T-helper 17 cell (primary cell): ENCODE data around the gene RB1. TPM values are rescaled to one million over a fixed set of nuclear protein-coding genes. Genes with fewer than 3 reads are reported as not detected.

Experiments
- ATAC-seq: fragments of 150-1000 bp; cut with Tn5 transposase; 2 replicates; pipeline ENCODE4 v1.10.0; 2021; ENCODE audit warnings: mild to moderate bottlenecking, moderate library complexity
- DNase-seq, 3 donors: peaks; one replicate each; pipeline versions ENCODE4 v3.0.0 to v3.0.0-alpha.2; 2020 to 2021
- H3K9me3 ChIP-seq: one replicate; pipeline ENCODE4 v1.7.0; 2013; ENCODE audit warnings: low read length, mild to moderate bottlenecking; ENCODE audit not compliant: control insufficient read depth, poor library complexity, severe bottlenecking
- H3K27ac Mint-ChIP-seq: one replicate; pipeline ENCODE4 v1.8.0; 2022; ENCODE audit warnings: mild to moderate bottlenecking, moderate library complexity, mixed read lengths
- H3K27me3 Mint-ChIP-seq: one replicate; pipeline ENCODE4 v1.8.0; 2022; ENCODE audit warnings: mixed read lengths
- H3K36me3 Mint-ChIP-seq: one replicate; pipeline ENCODE4 v1.8.0; 2022; ENCODE audit warnings: low read depth, mixed read lengths
- H3K4me1 Mint-ChIP-seq: one replicate; pipeline ENCODE4 v1.8.0; 2022; ENCODE audit warnings: mild to moderate bottlenecking, mixed read lengths
- H3K4me3 Mint-ChIP-seq: one replicate; pipeline ENCODE4 v1.8.0; 2022; ENCODE audit warnings: mild to moderate bottlenecking, moderate library complexity, mixed read lengths
- total RNA-seq, 4 donors: library from RNA in 2 of 4; stranded (reverse) in 2 of 4; gene quantifications; one replicate each; pipeline ENCODE4 v1.2.3 and lab custom pipeline; 2022 to 2026

Gene RB1
- total RNA-seq, 2 donors from 2014 or later = 15.9 to 16.2 TPM

- Mint-ChIP-seq H3K27me3 (no peaks in the 10 kb centered on the region), H3K36me3 (peaks cover 10% of the 10 kb centered on the region), H3K4me3 (no peak overlapping the region), H3K27ac (no peak overlapping the region), H3K4me1 (peaks cover 10% of the 10 kb centered on the region)
- no peak for DNase-seq
- no peaks in the 10 kb centered on the region for H3K9me3 ChIP-seq
- no peak for ATAC-seq
Measured at GRCh38 chr13:48273346-48273745, 30.2 kb upstream of the RB1 start.

DNA sequence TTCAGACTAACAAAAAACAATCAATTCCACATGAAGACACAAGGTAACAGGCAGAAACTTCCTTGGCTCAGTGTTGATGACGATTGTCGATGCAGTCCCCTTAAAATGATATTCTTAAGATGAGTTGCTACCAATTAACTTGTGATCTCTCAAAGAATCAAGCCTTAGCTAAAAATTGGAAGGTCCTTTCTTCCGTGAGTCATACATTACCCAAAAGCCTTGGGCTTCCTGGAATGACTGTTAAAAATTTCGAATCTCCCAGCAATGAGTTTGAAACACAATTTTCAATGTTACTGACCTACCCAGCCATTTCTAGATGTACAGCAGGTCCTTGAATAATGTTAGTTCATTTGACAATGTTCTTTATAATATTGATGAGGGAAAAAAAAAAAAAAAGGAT lies 28.0 kb upstream of the RB1 start:
- no peaks in the 10 kb centered on the region for H3K27me3 Mint-ChIP-seq
- peak overlapping the region; percentile 53 for H3K27ac Mint-ChIP-seq
- no peak for ATAC-seq

DNA sequence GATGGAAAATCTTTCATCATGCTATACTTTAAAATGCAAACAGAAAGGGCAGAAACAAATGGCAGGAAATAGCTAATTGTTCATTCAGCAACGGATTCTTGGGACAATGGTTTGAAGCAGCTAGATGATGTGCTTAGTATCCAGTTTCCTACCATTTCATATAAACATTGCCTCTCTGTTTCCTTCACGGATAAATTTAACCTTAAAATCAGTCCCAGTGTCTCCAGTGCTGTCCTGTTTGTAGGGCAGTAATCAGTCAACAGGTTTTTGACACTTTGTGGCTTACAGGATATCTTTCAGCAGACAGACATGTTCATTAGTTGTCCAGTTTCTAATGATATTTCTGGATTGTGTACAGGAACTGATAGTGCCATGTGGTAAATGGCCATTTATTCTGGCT lies 24.7 kb upstream of the RB1 start:
- no peaks in the 10 kb centered on the region for H3K27me3 Mint-ChIP-seq
- H3K4me3 Mint-ChIP-seq = no peak overlapping the region
- H3K36me3 Mint-ChIP-seq = no peaks in the 10 kb centered on the region
- ATAC-seq (no peak), DNase-seq (no peak)
- H3K27ac Mint-ChIP-seq = no peak overlapping the region
- H3K9me3 ChIP-seq = no peaks in the 10 kb centered on the region
- peaks cover 2% of the 10 kb centered on the region for H3K4me1 Mint-ChIP-seq

More for the DNA sequence above, 28.0 kb upstream of the RB1 start:
- no peak for DNase-seq
- H3K9me3 ChIP-seq = no peaks in the 10 kb centered on the region
- Mint-ChIP-seq H3K36me3 (no peaks in the 10 kb centered on the region), H3K4me1 (peaks cover 2% of the 10 kb centered on the region), H3K4me3 (no peak overlapping the region)

GRCh38 chr13:48281556-48281955 lies 22.0 kb upstream of the RB1 start:
- no peak for ATAC-seq
- DNase-seq = no peak
- H3K27ac Mint-ChIP-seq = no peak overlapping the region
- H3K4me1 Mint-ChIP-seq = peaks cover 2% of the 10 kb centered on the region
- no peaks in the 10 kb centered on the region for H3K27me3 Mint-ChIP-seq
- H3K36me3 Mint-ChIP-seq = no peaks in the 10 kb centered on the region
- no peaks in the 10 kb centered on the region for H3K9me3 ChIP-seq
- no peak overlapping the region for H3K4me3 Mint-ChIP-seq

GRCh38 chr13:48291730-48292129 lies 11.8 kb upstream of the RB1 start:
- Mint-ChIP-seq H3K27ac (no peak overlapping the region), H3K36me3 (no peaks in the 10 kb centered on the region), H3K4me3 (no peak overlapping the region), H3K27me3 (peaks cover 24% of the 10 kb centered on the region), H3K4me1 (no peaks in the 10 kb centered on the region)
- ATAC-seq = no peak
- H3K9me3 ChIP-seq = no peaks in the 10 kb centered on the region
- no peak for DNase-seq

DNA sequence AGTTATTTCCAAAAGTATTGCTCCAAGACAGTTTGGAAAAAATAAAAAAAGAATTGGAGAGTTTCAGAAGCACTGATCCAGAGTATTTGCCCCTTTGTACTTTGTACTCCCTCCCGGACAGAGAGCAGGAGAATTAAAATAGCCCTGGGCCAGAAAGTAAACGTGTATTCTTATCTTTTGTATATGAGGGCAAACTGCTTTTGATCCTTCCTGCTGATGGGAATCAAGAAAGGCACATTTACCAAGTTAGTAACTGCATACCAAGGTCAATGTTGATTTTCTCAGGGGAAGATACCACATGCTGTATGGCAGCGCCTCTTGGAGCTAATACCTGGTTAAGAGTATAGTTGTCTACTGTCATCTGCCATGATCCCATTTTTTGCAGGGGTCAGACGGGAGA lies 10.9 kb upstream of the RB1 start:
- no peak overlapping the region for H3K27ac Mint-ChIP-seq
- H3K36me3 Mint-ChIP-seq = no peaks in the 10 kb centered on the region
- no peak for DNase-seq
- peaks cover 16% of the 10 kb centered on the region for H3K27me3 Mint-ChIP-seq
- peaks cover 1% of the 10 kb centered on the region for H3K4me1 Mint-ChIP-seq
- H3K4me3 Mint-ChIP-seq = no peak overlapping the region
- no peaks in the 10 kb centered on the region for H3K9me3 ChIP-seq
- no peak for ATAC-seq

GRCh38 chr13:48294653-48295052 lies 8.9 kb upstream of the RB1 start:
- no peak overlapping the region for H3K4me3 Mint-ChIP-seq
- DNase-seq (no peak), ATAC-seq (no peak)
- H3K27ac Mint-ChIP-seq = no peak overlapping the region
- H3K4me1 Mint-ChIP-seq = peaks cover 6% of the 10 kb centered on the region
- H3K27me3 Mint-ChIP-seq = peaks cover 6% of the 10 kb centered on the region
- no peaks in the 10 kb centered on the region for H3K9me3 ChIP-seq
- H3K36me3 Mint-ChIP-seq = peaks cover 2% of the 10 kb centered on the region

DNA sequence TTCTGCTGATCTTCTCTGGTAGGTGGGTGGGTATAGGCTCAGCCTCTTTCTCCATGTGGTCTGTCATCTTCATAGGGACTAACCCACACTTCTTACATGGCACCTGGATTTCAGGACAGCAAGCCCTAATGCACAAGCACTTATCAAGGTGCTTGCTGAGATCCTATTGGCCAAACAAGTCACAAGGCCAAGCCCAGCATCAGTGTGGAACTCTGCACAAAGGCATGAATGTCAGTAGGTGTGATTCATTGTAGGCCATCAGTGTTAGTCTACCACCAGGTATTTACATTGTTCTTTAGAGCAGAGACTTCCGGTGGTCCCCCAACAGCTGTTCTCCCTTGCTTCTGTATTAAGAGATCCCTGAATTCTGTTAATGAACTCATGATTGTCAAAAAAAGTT lies 8.3 kb upstream of the RB1 start:
- H3K27me3 Mint-ChIP-seq = peaks cover 4% of the 10 kb centered on the region
- peaks cover 4% of the 10 kb centered on the region for H3K36me3 Mint-ChIP-seq
- H3K4me3 Mint-ChIP-seq = no peak overlapping the region
- no peak for ATAC-seq
- no peaks in the 10 kb centered on the region for H3K9me3 ChIP-seq
- DNase-seq = no peak
- no peak overlapping the region for H3K27ac Mint-ChIP-seq
- peaks cover 7% of the 10 kb centered on the region for H3K4me1 Mint-ChIP-seq

GRCh38 chr13:48296528-48296927 lies 7.0 kb upstream of the RB1 start:
- Mint-ChIP-seq H3K27me3 (no peaks in the 10 kb centered on the region), H3K27ac (no peak overlapping the region), H3K4me1 (peaks cover 7% of the 10 kb centered on the region), H3K36me3 (peaks cover 4% of the 10 kb centered on the region), H3K4me3 (no peak overlapping the region)
- H3K9me3 ChIP-seq = no peaks in the 10 kb centered on the region
- DNase-seq (no peak), ATAC-seq (no peak)

GRCh38 chr13:48297131-48297786 lies 6.3 kb upstream of the RB1 start:
- DNase-seq = no peak
- no peaks in the 10 kb centered on the region for H3K9me3 ChIP-seq
- Mint-ChIP-seq H3K27me3 (no peaks in the 10 kb centered on the region), H3K36me3 (peaks cover 4% of the 10 kb centered on the region), H3K4me1 (peaks cover 7% of the 10 kb centered on the region), H3K27ac (no peak overlapping the region), H3K4me3 (no peak overlapping the region)
- no peak for ATAC-seq

DNA sequence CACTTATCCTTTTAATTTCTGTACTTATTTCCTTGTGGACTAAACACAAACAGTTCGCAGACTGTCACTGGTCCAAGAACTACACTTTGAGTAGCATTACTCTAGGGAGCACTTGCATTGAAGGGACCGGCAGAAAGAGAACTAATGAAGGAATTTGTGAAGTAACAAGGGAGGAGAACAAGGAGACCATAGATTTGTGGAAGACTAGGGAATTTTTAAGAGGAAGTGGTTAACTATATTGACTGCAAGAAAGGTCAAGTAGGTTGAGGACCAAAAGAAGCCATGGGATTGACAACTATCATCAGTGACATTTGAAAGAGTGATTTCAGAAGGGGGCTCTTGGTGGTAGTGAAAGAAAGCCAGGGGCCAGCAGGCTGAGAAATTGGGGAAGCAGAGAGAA lies 4.0 kb upstream of the RB1 start:
- ATAC-seq (no peak), DNase-seq (no peak)
- Mint-ChIP-seq H3K36me3 (peaks cover 4% of the 10 kb centered on the region), H3K27ac (no peak overlapping the region), H3K4me1 (peaks cover 16% of the 10 kb centered on the region), H3K4me3 (no peak overlapping the region), H3K27me3 (no peaks in the 10 kb centered on the region)
- no peaks in the 10 kb centered on the region for H3K9me3 ChIP-seq

DNA sequence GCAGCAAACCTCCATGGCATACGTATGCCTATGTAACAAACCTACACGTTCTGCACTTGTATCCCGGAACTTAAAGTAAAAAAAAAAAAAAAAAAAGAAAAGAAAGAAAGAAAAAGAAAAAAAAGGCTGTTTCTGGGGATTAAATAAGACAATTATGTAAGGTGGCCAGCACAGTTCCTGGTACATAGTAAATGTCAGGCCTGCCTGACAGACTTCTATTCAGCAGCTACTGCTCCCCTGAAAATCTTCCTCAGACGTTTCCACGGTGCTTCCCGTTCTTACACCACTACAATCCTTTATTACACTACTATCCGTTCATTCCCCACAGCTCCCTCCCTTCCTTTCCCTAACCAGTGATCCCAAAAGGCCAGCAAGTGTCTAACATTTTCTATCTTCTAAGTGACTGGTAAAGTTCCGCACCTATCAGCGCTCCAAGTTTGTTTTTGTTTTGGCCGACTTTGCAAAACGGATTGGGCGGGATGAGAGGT lies 636 bp upstream of the RB1 start:
- peaks cover 24% of the 10 kb centered on the region for H3K4me1 Mint-ChIP-seq

GRCh38 chr13:48304143-48304876 lies 759 bp downstream of the RB1 start:
- H3K4me3 Mint-ChIP-seq = peak overlapping the region; percentile 94
- H3K27ac Mint-ChIP-seq = peak overlapping the region; percentile 99
- peaks cover 4% of the 10 kb centered on the region for H3K36me3 Mint-ChIP-seq
- DNase-seq (no peak), ATAC-seq (peak; percentile 20)
- H3K9me3 ChIP-seq = no peaks in the 10 kb centered on the region
- peaks cover 24% of the 10 kb centered on the region for H3K4me1 Mint-ChIP-seq
- H3K27me3 Mint-ChIP-seq = no peaks in the 10 kb centered on the region

More for the DNA sequence above, 636 bp upstream of the RB1 start:
- H3K9me3 ChIP-seq = no peaks in the 10 kb centered on the region
- peak overlapping the region; percentile 99 for H3K27ac Mint-ChIP-seq
- H3K36me3 Mint-ChIP-seq = peaks cover 4% of the 10 kb centered on the region
- no peak for DNase-seq
- H3K4me3 Mint-ChIP-seq = peak overlapping the region; percentile 94
- peak; percentile 3 for ATAC-seq
- no peaks in the 10 kb centered on the region for H3K27me3 Mint-ChIP-seq

DNA sequence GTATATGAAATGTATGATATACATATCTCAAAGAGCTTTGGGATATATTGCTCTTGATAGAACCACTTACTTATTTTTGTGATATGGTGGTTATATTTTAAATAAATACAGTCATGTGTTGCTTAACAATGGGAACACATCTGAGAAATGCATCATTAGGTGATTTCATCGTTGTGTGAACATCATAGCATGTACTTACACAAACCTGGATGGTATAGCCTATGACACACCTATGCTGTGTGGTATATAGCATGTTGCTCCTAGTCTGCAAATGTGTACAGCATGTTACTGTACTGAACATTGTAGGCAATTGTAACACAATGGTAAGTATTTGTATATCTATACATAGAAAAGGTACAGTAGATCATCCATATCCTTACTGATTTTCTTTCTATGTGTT lies 7.7 kb downstream of the RB1 start:
- no peak for ATAC-seq
- H3K36me3 Mint-ChIP-seq = peaks cover 2% of the 10 kb centered on the region

More for the DNA sequence above, 7.7 kb downstream of the RB1 start:
- Mint-ChIP-seq H3K27me3 (no peaks in the 10 kb centered on the region), H3K4me1 (peaks cover 27% of the 10 kb centered on the region), H3K27ac (no peak overlapping the region), H3K4me3 (no peak overlapping the region)
- no peaks in the 10 kb centered on the region for H3K9me3 ChIP-seq
- DNase-seq = no peak
